Heart right ventricle (tissue), 16 donors: ENCODE results near the gene DDRGK1. TPM values are rescaled to one million over a fixed set of nuclear protein-coding genes. Genes with fewer than 3 reads are reported as not detected.

ENCODE experiments used
- ATAC-seq, 8 donors: fragments of 200-7000 bp; cut with Tn5 transposase; one replicate each; pipeline ENCODE4 v1.9.1; 2020; ENCODE audit warnings: mild to moderate bottlenecking in 8 of 8, moderate library complexity in 8 of 8, moderate number of reproducible peaks in 1 of 8
- DNase-seq, 2 donors: peaks; one replicate each; pipeline ENCODE4 v3.0.0-alpha.2; 2020
- H3K27ac ChIP-seq, 10 donors: fragments of 200-600 bp; sonication (generic) in 2 of 10; one replicate each; pipeline versions ENCODE4 v1.5.0 to v1.8.0; 2020 to 2022; ENCODE audit warnings: mild to moderate bottlenecking in 3 of 10
- H3K27me3 ChIP-seq, 7 donors: fragments of 200-600 bp; one replicate each; pipeline ENCODE4 v1.8.0; 2021 to 2022; ENCODE audit warnings: mild to moderate bottlenecking in 2 of 7
- H3K36me3 ChIP-seq, 9 donors: fragments of 200-600 bp; sonication (generic) in 1 of 9; one replicate each; pipeline versions ENCODE4 v1.5.0 to v1.8.0; 2020 to 2022; ENCODE audit warnings: mild to moderate bottlenecking in 2 of 9
- H3K4me1 ChIP-seq, 9 donors: fragments of 200-600 bp; sonication (generic) in 1 of 9; one replicate each; pipeline versions ENCODE4 v1.5.0 to v1.8.0; 2020 to 2022; ENCODE audit warnings: mild to moderate bottlenecking in 4 of 9
- H3K4me3 ChIP-seq, 10 donors: fragments of 200-600 bp; sonication (generic) in 2 of 10; one replicate each; pipeline versions ENCODE4 v1.5.0 to v1.8.0; 2020 to 2022; ENCODE audit warnings: mild to moderate bottlenecking in 7 of 10, moderate library complexity in 2 of 10
- H3K9me3 ChIP-seq, 11 donors: fragments of 200-600 bp in 10 of 11; sonication (generic) in 2 of 11; one replicate each; pipeline versions ENCODE4 v1.5.0 to v1.8.0; 2013 to 2022; ENCODE audit warnings: mild to moderate bottlenecking in 2 of 11, control low read depth in 1 of 11, moderate library complexity in 1 of 11
- CTCF ChIP-seq, 9 donors: fragments of 200-600 bp; sonication (generic) in 2 of 9; IDR thresholded peaks; one replicate each; pipeline versions ENCODE4 v1.5.0 to v1.8.0; 2021 to 2022; ENCODE audit warnings: antibody characterized with exemption in 9 of 9, mild to moderate bottlenecking in 5 of 9, moderate library complexity in 1 of 9
- WGBS, 2 donors: extraction: QIAGEN DNeasy Blood & Tissue Kit; methylation state at CpG; one replicate each; pipeline ENCODE4 v1.1.7; 2013; ENCODE audit warnings: inconsistent platforms in 1 of 2; 5-methylcytosine and 5-hydroxymethylcytosine counted together
- intact Hi-C, 10 donors: fragments of 100-400 bp; cut with DNase I; formaldehyde crosslinking; loops; one replicate each; pipeline versions ENCODE4 v1.11.1 to v1.14.2; 2022
- polyA plus RNA-seq, 2 donors: library from polyadenylated mRNA; stranded (reverse); fragments of 200-250 nt; gene quantifications; one replicate each; pipeline ENCODE4 v1.2.3, GENCODE V29; 2013
- total RNA-seq, 10 donors: library from RNA; stranded (reverse); fragmentation: NEBNext Ultra II Directional in 3 of 10; extraction: Animal tissue kit (Norgen Biotek cat#: 25700) in 3 of 10; gene quantifications; one replicate each; pipeline versions ENCODE4 v1.2.1 to v1.2.4, GENCODE V29; 2021 to 2023
- donor health status: Arrhythmogenic right ventricular cardiomyopathy.
- donor health status: ischemic (EF 13 %, LVEDD 7.1; RV severe dilation, severe dysfunction).
- donor health status: healthy with polysubstance abuse.
- donor health status: DM: no; HTN: yes; CAD: no.
- donor health status: DM: no; HTN: no; CAD: no.
- donor health status: ischemic (EF 25% LVEDD 6.9; RV normal size, moderate dysfunction).
- donor health status: ischemic (EF 25% LVEDD 5.7; RV mildly dilated, moderate dysfunction).
- donor health status: healthy.
- donor health status: DM: yes; HTN: yes; CAD: no.
- donor health status: Ischemic cardiomyopathy.
- donor health status: ischemic (EF 35%, LVEDD 5.7; RV mildly dilated, moderate dysfunction).
- donor health status: nonischemic (EF 11% LVEDD 7.7; RV severe dilation, severe dysfunction).
- donor health status: DM: yes; HTN: yes; CAD: no.
- donor health status: PGD.
- donor health status: ischemic (EF 29% LVEDD 5.4; RV normal size, mild dysfunction).
- donor health status: nonischemic (EF 23%, LVEDD 6.1; RV moderate dilation, normal function).

The DDRGK1 gene
- total and polyA plus RNA-seq, 12 donors: 25.2 to 77.1 (median 30.9) TPM

GRCh38 chr20:3209946-3210317, 5.5 kb upstream of the DDRGK1 start:
- peaks cover 5 to 24% (median 16%) of the 10 kb centered on the region in 9 donors for H3K4me1 ChIP-seq
- H3K27me3 ChIP-seq: no peaks in the 10 kb centered on the region
- ATAC-seq: peak in 6 of 8 donors; percentile 30 to 57 (median 52)
- 2% methylated on average over 10 of the region's 10 CpGs for WGBS, 2 donors
- H3K27ac ChIP-seq: peak overlapping the region in 9 of 10 donors; percentile 76 to 94 (median 87)
- H3K9me3 ChIP-seq: no peaks in the 10 kb centered on the region
- TF ChIP-seq CTCF (IDR thresholded peaks at IDR 0.05): no peak
- no peak for DNase-seq
- H3K36me3 ChIP-seq: peaks cover 0 to 22% (median 3%) of the 10 kb centered on the region in 9 donors
- H3K4me3 ChIP-seq: peak overlapping the region; percentile 64 to 94 (median 81)
- intact Hi-C loops: loop anchor here in 2 of 10 donors (5.0 to 10.0 kb wide), 2 partner anchors 105 to 197 kb away; partner anchors contain the start of gene DNAAF9 (in 1 of the 2)

- peak; percentile 45 to 57 for DNase-seq
- peak in 1 of 9 donors; percentile 11 for TF ChIP-seq CTCF (IDR thresholded peaks at IDR 0.05)
- Histone ChIP-seq H3K4me3 (peak within 1 kb of the TSS; percentile 64 to 94 (median 81)), H3K9me3 (no peaks in the 10 kb centered on the region), H3K4me1 (peaks cover 5 to 27% (median 16%) of the 10 kb centered on the region in 9 donors), H3K27ac (peak within 1 kb of the TSS; percentile 74 to 94 (median 87)), H3K27me3 (no peaks in the 10 kb centered on the region), H3K36me3 (peaks cover 0 to 17% (median 0%) of the 10 kb centered on the region in 9 donors)
- WGBS, 2 donors: 0 to 1% methylated on average over 46 to 48 of the region's 48 CpGs
- intact Hi-C loops: loop anchor here in 1 of 10 donors (5.0 kb wide), 1 partner anchor 198 kb away; the partner anchor contains the start of gene DNAAF9
- peak; percentile 51 to 71 (median 61) for ATAC-seq
These were observed 4.9 kb upstream of the DDRGK1 start, which contains the start of gene ITPA for GRCh38 chr20:3209257-3209945. ITPA (plus strand) TSS chr20:3209498; CDS start chr20:3209552, 54 bp downstream.

GRCh38 chr20:3208786-3209256, 4.3 kb upstream of the DDRGK1 start:
- Histone ChIP-seq H3K27ac (peak overlapping the region; percentile 74 to 94 (median 87)), H3K4me3 (peak overlapping the region; percentile 64 to 94 (median 81)), H3K27me3 (no peaks in the 10 kb centered on the region), H3K4me1 (peaks cover 5 to 27% (median 19%) of the 10 kb centered on the region in 9 donors), H3K9me3 (no peaks in the 10 kb centered on the region), H3K36me3 (peaks cover 0 to 11% (median 0%) of the 10 kb centered on the region in 9 donors)
- 4 to 9% methylated on average over 10 of the region's 10 CpGs for WGBS, 2 donors
- no peak for TF ChIP-seq CTCF (IDR thresholded peaks at IDR 0.05)
- intact Hi-C loops: loop anchor here in 1 of 10 donors (5.0 kb wide), 1 partner anchor 198 kb away; the partner anchor contains the start of gene DNAAF9
- peak in 1 of 8 donors; percentile 7 for ATAC-seq
- no peak for DNase-seq

GRCh38 chr20:3203315-3204123, 963 bp downstream of the DDRGK1 start:
- TF ChIP-seq CTCF (IDR thresholded peaks at IDR 0.05): no peak
- Histone ChIP-seq H3K27me3 (no peaks in the 10 kb centered on the region), H3K27ac (peak overlapping the region; percentile 70 to 95 (median 84)), H3K4me1 (peaks cover 3 to 21% (median 16%) of the 10 kb centered on the region in 9 donors), H3K4me3 (peak overlapping the region; percentile 61 to 97 (median 74)), H3K9me3 (no peaks in the 10 kb centered on the region), H3K36me3 (peaks cover 0 to 44% (median 21%) of the 10 kb centered on the region in 9 donors)
- ATAC-seq (peak; percentile 13 to 41 (median 23)), DNase-seq (no peak)
- WGBS, 2 donors: 14 to 21% methylated on average over 31 of the region's 31 CpGs
- intact Hi-C loops: loop anchor here in 1 of 10 donors (5.0 kb wide), 1 partner anchor 41 kb away; no protein-coding TSS in a partner anchor
